Keratinocyte (primary cell): ENCODE results near the gene UTP11.

Experiments
- EZH2 ChIP-seq: IDR thresholded peaks from one replicate; pipeline ENCODE4 v1.6.1; 2012; ENCODE audit warnings: inconsistent platforms, mild to moderate bottlenecking, low read length, moderate library complexity
- TF ChIP-seq, protein P1 (sequence below), 3 experiments: IDR thresholded peaks in 1 of 3; conservative IDR thresholded peaks in 1 of 3; optimal IDR thresholded peaks in 1 of 3; 2 replicates in 2 of 3; 3 replicates in 1 of 3; pipeline versions ENCODE3 to v1.5.1; 2011; ENCODE audit warnings: low read length in 3 of 3, mild to moderate bottlenecking in 3 of 3, moderate library complexity in 2 of 3, control low read depth in 1 of 3, inconsistent platforms in 1 of 3; ENCODE audit not compliant: insufficient read depth in 2 of 3; ENCODE audit errors: extremely low read depth in 1 of 3

- TF ChIP-seq, protein P1, sequence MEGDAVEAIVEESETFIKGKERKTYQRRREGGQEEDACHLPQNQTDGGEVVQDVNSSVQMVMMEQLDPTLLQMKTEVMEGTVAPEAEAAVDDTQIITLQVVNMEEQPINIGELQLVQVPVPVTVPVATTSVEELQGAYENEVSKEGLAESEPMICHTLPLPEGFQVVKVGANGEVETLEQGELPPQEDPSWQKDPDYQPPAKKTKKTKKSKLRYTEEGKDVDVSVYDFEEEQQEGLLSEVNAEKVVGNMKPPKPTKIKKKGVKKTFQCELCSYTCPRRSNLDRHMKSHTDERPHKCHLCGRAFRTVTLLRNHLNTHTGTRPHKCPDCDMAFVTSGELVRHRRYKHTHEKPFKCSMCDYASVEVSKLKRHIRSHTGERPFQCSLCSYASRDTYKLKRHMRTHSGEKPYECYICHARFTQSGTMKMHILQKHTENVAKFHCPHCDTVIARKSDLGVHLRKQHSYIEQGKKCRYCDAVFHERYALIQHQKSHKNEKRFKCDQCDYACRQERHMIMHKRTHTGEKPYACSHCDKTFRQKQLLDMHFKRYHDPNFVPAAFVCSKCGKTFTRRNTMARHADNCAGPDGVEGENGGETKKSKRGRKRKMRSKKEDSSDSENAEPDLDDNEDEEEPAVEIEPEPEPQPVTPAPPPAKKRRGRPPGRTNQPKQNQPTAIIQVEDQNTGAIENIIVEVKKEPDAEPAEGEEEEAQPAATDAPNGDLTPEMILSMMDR (optimal IDR thresholded peaks at IDR 0.05 in 1 of 3, IDR thresholded peaks at IDR 0.05 in 1 of 3, conservative IDR thresholded peaks at IDR 0.05 in 1 of 3; ENCODE audit: extremely low read depth in 1 of 3, insufficient read depth in 2 of 3, low read length in 3 of 3) = peak in 2 of 3 experiments; percentile 52 to 60
- TF ChIP-seq EZH2 = no peak
These were observed 6.4 kb downstream of the UTP11 start for GRCh38 chr1:38018864-38019343.
